ENCODE measurements around the gene PRDM2.

DNA sequence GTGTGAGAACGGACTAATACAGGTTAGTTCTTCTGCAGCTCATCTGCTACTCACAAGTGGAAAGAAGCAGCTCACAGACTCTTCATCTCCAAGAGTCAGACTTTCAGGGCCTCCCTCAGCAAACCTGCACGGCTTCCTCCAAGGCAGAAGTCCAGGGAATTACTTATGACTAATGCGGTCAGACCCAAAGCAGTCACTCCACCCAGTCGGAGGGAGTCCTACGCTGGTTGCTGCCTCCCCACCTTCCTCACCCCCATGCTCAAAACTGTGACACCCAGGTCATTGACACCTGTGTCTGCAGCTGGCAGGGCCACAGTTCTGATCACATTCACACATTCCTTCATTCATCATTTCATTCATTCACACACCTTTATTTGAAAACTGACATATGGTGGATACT, 38.4 kb upstream of the PRDM2 start:
- TF ChIP-seq SP1 (IDR thresholded peaks at IDR 0.05) (no peak), FOXM1 (IDR thresholded peaks at IDR 0.05; ENCODE audit: borderline replicate concordance) (no peak), FOXA1 (IDR thresholded peaks at IDR 0.05) (no peak)
